HUES64 (cell line): ENCODE data around the gene USP22.

Experiments
- H3K27ac ChIP-seq: 2 replicates; pipeline ENCODE4 v1.7.0; 2013; ENCODE audit warnings: low read depth, low read length, inconsistent platforms
- H3K27me3 ChIP-seq: 2 replicates; pipeline ENCODE4 v1.6.1; 2013; ENCODE audit warnings: mild to moderate bottlenecking, low read length; ENCODE audit not compliant: insufficient read depth
- H3K36me3 ChIP-seq: 2 replicates; pipeline ENCODE4 v1.6.1; 2013; ENCODE audit warnings: mild to moderate bottlenecking, low read length; ENCODE audit not compliant: insufficient read depth
- H3K4me1 ChIP-seq: 2 replicates; pipeline ENCODE4 v1.6.1; 2013; ENCODE audit warnings: mild to moderate bottlenecking, low read length, moderate library complexity; ENCODE audit not compliant: insufficient read depth
- H3K4me3 ChIP-seq: 2 replicates; pipeline ENCODE4 v1.5.1; 2013; ENCODE audit warnings: mild to moderate bottlenecking, low read length, moderate library complexity
- H3K9ac ChIP-seq: 2 replicates; pipeline ENCODE4 v1.6.1; 2013; ENCODE audit warnings: mild to moderate bottlenecking, low read depth, low read length
- H3K9me3 ChIP-seq: 2 replicates; pipeline ENCODE4 v1.6.1; 2013; ENCODE audit warnings: low read depth, low read length; ENCODE audit not compliant: insufficient read depth
- WGBS: fragments of 150-250, 120-280 bp; methylation state at CpG from one replicate; pipeline ENCODE4 v1.1.7; 2013; ENCODE audit warnings: missing lambda C conversion rate; 5-methylcytosine and 5-hydroxymethylcytosine counted together

Gene USP22

DNA sequence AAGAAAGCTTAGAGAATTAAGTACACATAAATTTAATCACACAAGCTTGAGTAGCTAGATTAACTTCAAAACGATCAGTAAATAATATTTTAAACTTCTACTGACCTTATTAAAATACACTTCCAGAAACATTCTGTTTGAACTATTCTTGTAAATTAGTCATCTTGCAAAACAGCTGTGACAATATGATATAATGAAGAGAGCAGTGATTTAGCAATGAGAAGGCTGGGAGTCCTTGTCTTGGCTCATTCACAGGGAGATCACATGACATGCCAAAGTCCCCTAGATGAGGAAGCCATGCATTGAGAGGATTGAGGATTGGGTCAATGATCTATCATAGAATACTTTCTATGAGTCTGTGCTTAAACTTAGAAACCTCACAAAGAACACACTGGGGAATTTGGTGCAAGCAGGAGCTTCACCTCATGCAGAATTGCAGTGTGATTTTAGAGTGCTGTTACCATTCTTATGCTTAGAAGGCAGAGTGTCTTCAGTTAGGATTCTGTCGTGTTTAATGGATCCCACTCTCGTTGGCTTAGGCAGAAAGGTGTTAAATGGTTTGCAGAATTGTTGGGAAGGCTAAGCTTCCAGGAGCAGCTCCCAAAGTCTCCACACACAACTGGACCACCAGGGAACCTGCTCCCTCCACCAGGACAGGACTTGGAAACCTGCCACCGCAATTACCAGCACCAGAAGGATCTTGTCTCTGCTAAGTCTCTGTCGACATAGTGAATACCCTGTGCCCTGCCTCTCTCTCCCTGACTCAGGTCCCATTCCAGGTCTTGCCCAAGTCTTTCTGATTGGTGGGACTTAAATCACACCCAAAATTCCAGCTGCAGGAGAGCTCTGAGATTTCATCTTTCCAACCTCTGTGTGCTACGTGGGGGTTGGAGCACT, 87.1 kb downstream of the USP22 start:
- H3K9me3 ChIP-seq, result no peaks in the 10 kb centered on the region
- H3K36me3 ChIP-seq, result no peaks in the 10 kb centered on the region
- peaks cover 5% of the 10 kb centered on the region; the same call in 1 of the 2 replicates for H3K4me1 ChIP-seq
- no peak overlapping the region for H3K27ac ChIP-seq
- WGBS, result 72% methylated on average over 6 of the region's 6 CpGs
- no peaks in the 10 kb centered on the region for H3K27me3 ChIP-seq
- H3K9ac ChIP-seq, result no peak overlapping the region
- no peak overlapping the region for H3K4me3 ChIP-seq

DNA sequence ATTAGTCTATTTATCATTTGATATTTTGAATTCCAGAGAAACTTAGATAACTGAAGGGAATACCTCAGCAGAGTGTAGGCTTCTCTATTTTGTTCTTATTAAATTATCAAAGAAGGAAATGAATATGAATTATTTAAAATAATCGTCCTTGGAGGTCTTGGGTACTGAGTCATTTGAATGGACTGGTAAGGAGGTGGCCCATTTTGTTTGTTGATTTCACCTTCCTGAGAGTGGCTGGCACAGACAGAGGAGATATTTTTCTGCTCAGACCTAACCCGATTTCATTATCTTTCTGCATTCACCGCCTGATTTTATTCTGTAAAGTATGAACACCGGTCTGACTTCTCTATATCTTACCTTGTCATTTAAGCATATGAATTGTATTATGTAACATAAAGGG, 88.0 kb downstream of the USP22 start:
- H3K36me3 ChIP-seq, result no peaks in the 10 kb centered on the region
- WGBS, result 99% methylated on average over 3 of the region's 4 CpGs
- no peak overlapping the region for H3K27ac ChIP-seq
- peaks cover 5% of the 10 kb centered on the region; the same call in 1 of the 2 replicates for H3K4me1 ChIP-seq
- H3K9me3 ChIP-seq, result no peaks in the 10 kb centered on the region
- H3K27me3 ChIP-seq, result no peaks in the 10 kb centered on the region
- no peak overlapping the region for H3K9ac ChIP-seq
- H3K4me3 ChIP-seq, result no peak overlapping the region

GRCh38 chr17:20952183-20952582, 90.6 kb downstream of the USP22 start:
- H3K27ac ChIP-seq, result no peak overlapping the region
- no peaks in the 10 kb centered on the region for H3K9me3 ChIP-seq
- WGBS, result 90% methylated on average over 6 of the region's 7 CpGs
- H3K36me3 ChIP-seq, result no peaks in the 10 kb centered on the region
- no peak overlapping the region for H3K4me3 ChIP-seq
- no peak overlapping the region for H3K9ac ChIP-seq
- no peaks in the 10 kb centered on the region for H3K27me3 ChIP-seq
- H3K4me1 ChIP-seq, result peaks cover 5% of the 10 kb centered on the region; the same call in 1 of the 2 replicates
